GM12873 (cell line): Measurements from ENCODE around the gene RAB12.

Experiments
- CTCF ChIP-seq: IDR thresholded peaks from 2 replicates; pipeline ENCODE4 v1.5.1; 2012; ENCODE audit warnings: low read depth, mild to moderate bottlenecking, moderate library complexity, low read length, control low read depth; ENCODE audit not compliant: insufficient read depth; ENCODE audit errors: missing control alignments

Gene RAB12

GRCh38 chr18:8668381-8668780 lies 59.1 kb downstream of the RAB12 start:
- TF ChIP-seq CTCF, result no peak

- TF ChIP-seq CTCF, result no peak
These were observed 60.3 kb downstream of the RAB12 start for GRCh38 chr18:8669571-8669970.

- no peak for TF ChIP-seq CTCF
These were observed 64.3 kb downstream of the RAB12 start for GRCh38 chr18:8673256-8674209.

GRCh38 chr18:8675057-8675456 lies 65.8 kb downstream of the RAB12 start:
- TF ChIP-seq CTCF, result no peak

- no peak for TF ChIP-seq CTCF
These were observed 72.0 kb downstream of the RAB12 start for GRCh38 chr18:8681196-8681595.

GRCh38 chr18:8684577-8684976 lies 75.3 kb downstream of the RAB12 start:
- no peak for TF ChIP-seq CTCF

- no peak for TF ChIP-seq CTCF
These were observed 76.1 kb downstream of the RAB12 start for GRCh38 chr18:8685141-8685913.
